Caki2 (cell line): Measurements from ENCODE around the gene LIPF. TPM values are rescaled to one million over a fixed set of nuclear protein-coding genes. Genes with fewer than 3 reads are reported as not detected.

Experiments used
- DNase-seq: peaks from one replicate; pipeline ENCODE4 v3.0.0-alpha.2; 2015; ENCODE audit warnings: low read depth
- in situ Hi-C: cut with HindIII; loops from 2 replicates; pipeline ENCODE4 v1.10.0; 2016; ENCODE audit warnings: low sequenced_read_pairs, low pct_unique_long_range_greater_than_20kb, mixed read lengths
- total RNA-seq: library from RNA; depleted of rRNA; stranded (reverse); fragments of >200 nt; shearing (Covaris generic); gene quantifications from 2 replicates; pipeline ENCODE4 v1.2.3, GENCODE V29; 2014; ENCODE audit warnings: low replicate concordance; rRNA removed

The LIPF gene, protein sequence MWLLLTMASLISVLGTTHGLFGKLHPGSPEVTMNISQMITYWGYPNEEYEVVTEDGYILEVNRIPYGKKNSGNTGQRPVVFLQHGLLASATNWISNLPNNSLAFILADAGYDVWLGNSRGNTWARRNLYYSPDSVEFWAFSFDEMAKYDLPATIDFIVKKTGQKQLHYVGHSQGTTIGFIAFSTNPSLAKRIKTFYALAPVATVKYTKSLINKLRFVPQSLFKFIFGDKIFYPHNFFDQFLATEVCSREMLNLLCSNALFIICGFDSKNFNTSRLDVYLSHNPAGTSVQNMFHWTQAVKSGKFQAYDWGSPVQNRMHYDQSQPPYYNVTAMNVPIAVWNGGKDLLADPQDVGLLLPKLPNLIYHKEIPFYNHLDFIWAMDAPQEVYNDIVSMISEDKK
- total RNA-seq = not detected in 2 replicates

DNA sequence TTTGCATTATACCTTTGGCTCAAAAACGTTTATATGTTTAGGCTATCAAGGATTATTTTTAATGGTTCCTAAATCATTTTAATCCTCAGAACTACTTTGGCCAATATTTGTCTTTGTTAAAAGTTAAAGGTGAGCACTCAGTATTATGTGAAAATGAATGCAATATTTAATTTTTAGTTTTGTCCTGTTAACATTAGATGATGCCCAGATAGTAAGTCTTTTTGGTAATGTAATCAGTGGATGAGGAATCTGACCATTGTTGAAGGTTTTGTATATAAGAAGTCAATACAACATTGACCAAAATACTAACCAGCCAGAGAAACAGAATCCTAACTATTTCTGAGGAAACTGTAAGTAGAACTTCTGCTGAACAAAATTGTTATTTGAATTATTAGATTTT lies at the start of gene LIPF:
LIPF (plus strand) TSS at position 301 of the 400 bp plus-strand sequence. CDS start 2,856 bp downstream, outside the sequence.
- in situ Hi-C loops = no loop called here
- DNase-seq = no peak

DNA sequence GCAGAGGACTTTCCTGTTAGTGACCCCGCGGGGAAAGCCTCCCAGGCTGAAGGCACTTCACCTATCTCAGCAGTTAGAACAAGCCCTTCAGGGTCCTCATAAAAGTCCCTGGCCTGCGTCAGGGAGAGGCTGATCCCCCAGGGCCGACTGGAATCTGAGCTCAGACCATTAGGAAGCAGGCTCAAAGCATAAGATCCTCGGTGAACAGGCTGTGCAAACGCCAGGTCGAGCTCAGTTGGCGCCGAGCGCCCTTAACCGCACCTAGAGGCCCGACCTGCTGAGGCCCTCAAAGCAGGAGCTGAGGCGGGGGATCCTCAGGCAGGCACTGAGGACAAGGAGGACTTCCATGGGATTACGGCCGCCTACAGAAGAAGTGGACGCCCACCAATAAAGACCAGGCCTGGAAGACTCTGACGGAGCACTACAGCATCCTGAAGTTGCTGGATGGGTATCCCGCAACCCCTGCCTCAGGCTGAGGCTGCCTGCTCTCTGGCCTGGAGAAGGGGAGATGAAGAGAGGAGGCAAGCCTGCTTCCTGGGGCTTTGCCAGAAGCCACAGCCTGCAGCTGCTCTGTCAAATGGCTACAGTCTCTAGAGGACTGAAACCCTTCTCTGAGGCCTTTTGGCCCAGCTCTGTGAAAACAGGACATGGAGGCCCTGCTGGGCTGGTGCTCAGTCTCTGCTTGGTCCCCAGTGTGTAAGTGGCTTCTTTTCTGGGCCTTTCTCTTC lies 47.8 kb upstream of the LIPF start:
- DNase-seq = no peak
- in situ Hi-C loops = no loop called here

DNA sequence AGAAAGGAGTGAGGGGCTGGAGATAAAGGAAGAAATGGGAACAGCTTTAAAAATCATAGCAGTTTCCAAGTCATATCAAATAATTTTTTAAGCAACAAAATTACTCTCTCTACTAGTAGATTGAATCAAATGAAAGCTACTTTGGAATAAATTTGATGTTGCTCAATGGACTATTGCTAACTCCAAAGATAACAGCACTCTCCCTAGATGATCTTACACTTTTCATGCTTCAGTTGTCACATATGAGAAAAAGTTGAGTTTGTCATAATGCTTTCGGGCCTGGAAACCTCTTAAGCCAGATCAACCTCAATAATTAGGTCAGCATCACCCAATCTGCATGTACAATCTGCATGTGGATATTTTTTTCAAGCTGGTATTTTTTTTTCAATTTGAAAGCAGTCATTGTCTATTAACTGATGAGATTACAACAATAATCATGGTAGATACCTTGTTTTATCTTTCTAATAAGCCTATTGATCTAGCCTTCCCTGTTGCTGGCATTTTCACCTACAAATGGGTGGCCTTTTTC lies 46.4 kb upstream of the LIPF start:
- no peak for DNase-seq

DNA sequence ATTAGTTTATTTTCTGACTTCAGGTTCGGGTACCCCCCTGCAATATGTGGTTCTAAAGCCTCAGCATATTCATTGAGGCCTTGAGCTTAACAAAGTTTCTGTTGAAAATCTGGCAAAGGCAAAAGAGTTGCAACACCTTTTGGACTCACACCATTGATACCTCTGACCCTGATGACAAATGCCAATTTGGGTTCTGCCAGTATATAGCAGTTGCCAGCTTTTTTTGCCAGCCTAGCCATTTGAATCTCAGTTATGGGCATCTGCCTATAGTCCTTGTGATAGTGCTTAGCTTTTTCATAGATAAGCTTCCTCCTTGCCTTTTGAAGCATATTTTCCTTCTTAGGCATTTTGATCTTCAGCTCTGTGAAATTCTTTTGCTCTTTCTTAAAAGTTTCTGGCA lies 45.7 kb upstream of the LIPF start:
- in situ Hi-C loops = no loop called here
- no peak for DNase-seq

More for the DNA sequence above, 46.4 kb upstream of the LIPF start:
- in situ Hi-C loops = no loop called here

DNA sequence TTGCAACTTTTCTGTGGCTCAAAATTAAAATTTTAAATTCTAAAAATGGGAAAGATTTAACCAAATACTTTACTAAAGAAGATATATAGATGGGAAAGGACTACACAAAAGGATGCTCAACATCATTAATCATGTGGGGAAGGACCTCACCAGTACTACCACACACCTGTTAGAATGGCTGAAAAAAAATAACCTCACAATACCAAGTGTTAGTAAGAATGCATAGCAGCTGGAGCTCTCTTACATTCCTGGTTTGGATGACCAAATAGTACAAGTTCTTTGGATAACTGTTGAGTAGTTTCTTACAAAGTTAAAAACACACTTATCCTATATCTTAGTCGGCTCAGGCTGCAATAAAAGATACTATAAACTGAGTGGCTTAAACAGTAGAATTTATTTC lies 43.8 kb upstream of the LIPF start:
- no peak for DNase-seq
- in situ Hi-C loops = no loop called here

DNA sequence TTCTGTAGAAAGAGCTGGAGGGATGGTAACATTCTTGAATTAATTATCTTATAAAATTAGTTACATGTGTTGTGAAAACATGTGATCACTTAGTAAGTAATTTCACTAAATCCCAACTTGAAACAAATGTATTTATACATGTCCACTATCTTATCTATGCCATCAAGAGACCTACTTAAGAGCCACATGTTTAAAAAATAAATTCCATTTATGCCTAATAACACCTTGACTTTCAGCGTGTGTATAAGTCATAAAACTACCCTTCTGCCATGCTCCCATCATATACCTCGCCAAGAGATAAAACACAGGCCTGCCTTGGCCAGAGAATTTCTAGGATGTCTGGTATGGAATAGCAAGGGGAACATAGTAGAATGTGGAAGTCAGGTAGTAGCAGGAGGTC lies 40.4 kb upstream of the LIPF start:
- DNase-seq = no peak

DNA sequence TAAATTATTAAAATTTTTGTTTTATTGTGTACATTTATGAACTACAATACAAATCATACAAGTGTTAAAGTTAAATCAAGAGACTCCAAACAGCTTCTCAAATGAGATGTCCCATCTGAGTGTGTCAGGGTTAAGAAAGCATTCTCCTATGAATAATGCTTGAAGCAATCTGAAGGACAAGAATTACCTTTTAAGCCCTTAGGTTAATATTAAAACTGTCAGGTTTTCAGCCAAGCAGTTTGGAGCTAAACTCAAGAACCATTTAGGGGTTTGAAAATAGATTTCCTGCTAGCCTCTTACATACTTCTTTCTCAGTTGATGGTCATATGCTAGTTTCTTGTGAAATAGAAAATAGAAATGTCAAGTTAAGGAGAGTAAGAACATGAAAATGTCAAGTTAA lies 39.4 kb upstream of the LIPF start:
- no peak for DNase-seq
- in situ Hi-C loops = no loop called here

More for the DNA sequence above, 40.4 kb upstream of the LIPF start:
- in situ Hi-C loops = no loop called here

DNA sequence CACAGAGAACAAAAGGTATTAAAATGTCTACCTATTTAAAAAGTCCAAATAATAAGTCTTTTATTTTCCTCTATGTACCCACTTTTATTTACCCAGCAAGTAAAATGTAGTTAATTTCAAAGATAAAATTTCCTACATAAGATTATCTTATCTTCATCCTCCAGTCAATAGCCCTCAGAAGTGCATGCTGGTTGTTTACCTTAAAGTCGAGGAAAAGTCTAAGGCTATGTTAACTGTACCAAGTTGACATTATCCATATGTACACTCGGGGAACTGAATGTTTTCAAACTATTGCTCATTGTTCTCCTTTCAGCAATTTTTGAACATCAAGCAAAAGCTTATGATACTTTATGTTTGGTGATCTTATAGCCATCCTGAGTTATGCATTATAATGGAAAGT lies 24.1 kb upstream of the LIPF start:
- no peak for DNase-seq
- in situ Hi-C loops = no loop called here

DNA sequence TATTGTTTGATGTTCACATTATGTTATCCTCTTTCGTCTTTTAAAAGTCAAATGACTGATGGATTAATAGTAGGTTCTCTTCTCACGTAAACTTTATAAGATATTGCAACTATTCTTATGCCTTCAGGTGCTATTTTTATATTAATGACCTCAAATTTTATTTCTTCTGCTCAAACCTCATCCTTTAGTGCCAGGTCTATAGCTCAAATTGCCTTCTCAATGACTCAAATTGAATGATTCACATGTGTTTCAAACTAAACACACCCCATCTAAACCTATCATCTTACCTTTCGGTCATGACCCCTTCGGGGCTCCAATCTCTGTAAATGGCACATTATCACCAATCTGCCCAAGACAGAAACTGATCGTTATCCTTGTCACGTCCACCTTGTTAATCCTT lies 22.0 kb upstream of the LIPF start:
- in situ Hi-C loops = no loop called here
- no peak for DNase-seq

DNA sequence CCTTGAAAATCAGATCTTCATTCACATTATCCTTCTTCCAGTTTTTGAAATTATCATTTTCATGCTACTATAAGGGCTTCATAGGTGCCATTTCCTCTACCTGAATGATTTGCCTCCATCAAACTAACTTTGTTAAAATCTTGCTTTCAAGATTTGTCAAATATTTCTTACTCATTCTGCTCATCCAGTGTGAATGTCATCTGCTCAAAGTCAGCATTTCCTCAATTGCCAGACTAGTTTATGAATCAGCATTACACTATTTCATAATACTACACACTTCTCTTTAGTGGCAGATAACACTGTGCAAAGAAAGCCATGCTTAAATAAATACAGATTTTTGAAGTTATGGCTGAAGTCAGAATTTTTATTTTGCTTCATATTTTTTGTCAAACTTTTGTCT lies 21.3 kb upstream of the LIPF start:
- in situ Hi-C loops = no loop called here
- DNase-seq = no peak

DNA sequence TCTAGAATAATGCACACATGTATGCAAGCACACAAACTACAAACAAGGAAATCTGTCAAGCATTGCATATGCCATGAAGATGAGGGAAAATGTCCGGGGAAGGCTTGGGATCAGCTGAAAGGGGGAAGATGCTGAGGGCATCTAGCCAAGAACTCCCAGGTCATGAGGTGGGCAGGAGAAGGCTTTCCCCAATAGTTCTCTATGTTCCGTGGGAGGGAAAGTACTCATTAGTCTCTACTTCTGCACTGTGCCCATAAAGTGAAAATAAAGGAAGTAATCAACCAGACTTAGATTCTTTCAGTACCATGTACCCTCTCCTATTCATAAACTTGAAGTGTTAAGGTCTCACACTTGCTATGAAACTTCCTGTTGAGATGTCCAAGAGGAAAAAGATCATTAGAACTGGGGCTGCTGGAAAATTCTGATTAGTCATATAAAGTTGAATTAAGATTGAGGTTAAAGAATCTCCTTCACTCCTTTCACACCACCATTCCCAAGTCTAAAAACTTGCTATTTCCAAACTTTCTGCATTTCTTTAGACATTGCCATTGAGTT lies 17.1 kb upstream of the LIPF start:
- DNase-seq = no peak
- in situ Hi-C loops = no loop called here

DNA sequence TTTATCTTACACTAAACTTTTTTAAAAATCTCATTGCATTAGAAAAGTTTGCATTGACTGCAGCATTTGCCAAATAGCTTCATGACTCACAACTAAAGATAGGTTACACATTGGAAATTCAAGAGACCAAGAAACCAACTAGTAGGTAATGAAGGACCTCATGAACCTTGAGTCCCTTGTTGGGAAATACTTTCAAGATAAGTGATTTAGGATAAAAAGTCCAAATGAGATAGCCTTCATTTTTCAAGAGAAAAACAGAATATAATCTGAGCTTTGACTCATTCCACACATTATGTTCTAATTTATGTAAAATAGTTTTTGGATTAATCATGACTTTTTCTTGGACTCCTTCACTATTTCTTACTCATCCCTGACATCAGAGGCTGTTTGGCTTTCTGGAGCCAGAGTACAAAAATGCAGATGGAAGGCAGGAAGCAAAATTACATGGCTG lies 13.1 kb upstream of the LIPF start:
- in situ Hi-C loops = no loop called here
- DNase-seq = peak; percentile 56

DNA sequence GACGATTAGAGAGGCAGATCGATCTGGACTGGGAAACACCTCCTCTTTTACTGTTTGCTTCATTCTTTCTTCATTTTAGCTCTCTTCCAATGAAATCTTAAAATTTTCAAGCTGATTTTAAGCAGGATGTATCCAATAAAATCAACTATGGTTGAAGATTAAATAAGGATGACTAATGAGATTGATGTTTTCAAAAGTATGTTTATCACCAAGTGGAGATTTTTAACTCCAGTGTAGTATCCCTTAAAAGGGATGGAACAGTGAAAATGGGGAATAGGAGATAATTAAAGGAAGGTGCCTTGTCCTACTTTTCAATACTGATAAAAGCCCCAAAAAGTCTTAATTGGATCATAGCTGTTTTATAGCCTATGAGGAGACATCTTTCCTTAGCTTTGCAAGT lies 11.6 kb upstream of the LIPF start:
- DNase-seq = no peak
- in situ Hi-C loops = no loop called here

DNA sequence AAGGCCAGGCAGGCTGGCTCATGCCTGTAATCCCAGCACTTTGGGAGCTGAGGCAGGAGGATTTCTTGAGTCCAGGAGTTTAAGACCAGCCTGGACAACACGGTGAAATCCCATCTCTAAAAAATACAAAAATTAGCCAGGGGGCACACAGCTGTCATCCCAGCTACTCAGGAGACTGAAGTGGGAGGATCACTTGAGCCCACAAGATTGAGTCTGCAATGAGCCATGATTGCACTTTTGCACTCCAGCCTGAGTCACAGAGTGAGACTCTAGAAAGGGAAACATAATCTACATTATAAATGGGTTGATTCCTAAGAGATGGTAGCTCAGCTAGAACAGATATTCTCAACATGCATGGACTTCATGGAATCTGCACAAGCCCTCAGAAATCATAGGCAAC lies 6.3 kb upstream of the LIPF start:
- in situ Hi-C loops = no loop called here
- DNase-seq = no peak

DNA sequence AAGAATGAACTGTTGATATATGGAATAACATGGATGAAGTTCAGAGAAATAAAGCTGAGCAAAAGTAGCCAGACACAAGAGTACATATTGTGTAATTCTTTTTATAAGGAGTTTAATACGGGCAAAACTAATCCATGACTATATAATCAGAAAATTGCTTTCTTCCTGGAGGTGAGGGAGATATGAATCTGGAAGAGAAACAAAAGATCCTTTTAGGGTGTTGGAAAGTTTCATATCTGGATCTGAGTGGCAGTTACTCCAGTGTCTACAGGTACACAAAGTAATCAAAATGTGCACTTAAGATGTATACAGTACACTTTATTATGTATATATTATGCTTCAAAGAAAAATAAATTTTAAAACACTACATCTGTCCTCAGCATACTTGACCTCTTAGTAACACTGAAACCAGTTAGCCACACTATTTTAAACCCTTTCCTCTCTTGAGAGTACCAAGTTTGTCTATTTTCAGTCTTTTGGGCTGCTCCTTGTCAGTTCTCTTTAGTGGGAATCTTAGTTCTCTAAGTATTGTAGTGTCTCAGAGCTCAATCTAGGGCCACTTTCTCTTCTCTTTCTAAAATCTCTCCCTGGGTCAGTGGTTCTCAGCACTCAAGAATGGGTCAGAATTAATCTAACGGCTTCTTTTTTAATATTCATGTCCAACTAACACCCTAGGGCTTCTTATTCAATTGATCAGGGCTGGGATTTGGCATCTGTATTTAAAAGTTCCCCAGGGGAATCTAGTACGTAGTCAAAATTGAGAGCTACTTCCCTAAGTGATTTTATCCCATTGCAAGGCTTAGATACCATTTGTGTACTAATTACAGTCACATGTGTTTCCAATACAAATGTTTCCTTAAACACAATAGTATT lies 4.3 kb upstream of the LIPF start:
- DNase-seq = no peak
- in situ Hi-C loops = no loop called here

DNA sequence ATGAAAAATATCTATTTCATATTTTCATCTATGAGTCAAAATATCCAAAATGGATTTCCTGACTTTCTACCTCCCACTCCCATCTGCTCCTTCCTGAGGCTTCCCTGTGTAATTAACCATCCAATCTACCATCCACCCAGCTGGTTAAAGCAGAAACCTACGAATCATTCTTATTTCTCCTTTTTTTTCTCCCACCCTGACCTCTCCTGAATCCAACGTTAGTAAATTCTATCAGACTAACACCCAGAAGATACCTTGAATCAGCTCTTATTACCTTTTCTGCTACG lies 3.7 kb upstream of the LIPF start:
- no peak for DNase-seq
- in situ Hi-C loops = no loop called here

DNA sequence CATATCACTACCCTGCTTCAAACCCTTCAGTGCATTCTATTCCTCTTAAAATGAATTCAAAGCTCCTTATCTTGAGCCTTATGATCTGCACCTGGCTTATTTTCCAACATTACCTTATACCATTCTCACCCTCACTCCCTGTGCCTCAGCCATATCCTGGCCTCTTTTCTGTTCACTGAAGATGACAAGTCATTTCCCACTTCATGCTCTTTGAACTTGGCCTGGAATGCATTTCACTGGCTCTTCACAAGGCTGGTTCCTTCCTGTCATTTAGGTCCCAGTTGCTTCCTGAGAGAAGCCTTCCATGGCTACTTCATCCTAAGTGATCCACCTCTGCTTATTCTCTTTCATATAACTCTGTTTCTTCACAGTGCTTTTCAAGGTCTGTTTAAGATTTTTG lies 3.2 kb upstream of the LIPF start:
- in situ Hi-C loops = no loop called here
- DNase-seq = no peak

DNA sequence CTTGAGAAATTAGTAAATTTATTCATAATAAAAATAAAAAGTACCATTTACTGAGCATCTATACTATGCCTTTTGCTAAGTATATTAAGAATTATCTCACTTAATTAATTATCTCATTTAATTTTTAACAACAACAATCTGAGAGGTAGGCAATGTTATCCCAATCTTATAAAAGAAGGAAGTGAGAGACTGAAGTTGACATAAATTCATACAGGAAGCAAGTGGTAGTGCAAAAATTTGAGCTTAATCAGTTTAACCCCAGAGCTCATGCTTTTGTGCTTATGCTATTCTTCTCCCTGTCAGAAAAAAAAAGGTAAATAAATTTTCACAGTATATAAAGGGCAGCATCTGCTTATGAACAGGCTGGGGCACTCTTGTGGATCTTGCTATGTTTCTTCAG lies 2.7 kb upstream of the LIPF start:
- in situ Hi-C loops = no loop called here
- DNase-seq = no peak
